GM19035 (cell line): Measurements from ENCODE around the gene DNAJC11.

ENCODE experiments used
- ATAC-seq: cut with Tn5 transposase; IDR thresholded peaks from one replicate; pipeline ENCODE4 v1.9.1; 2021; ENCODE audit not compliant: unreplicated experiment

The DNAJC11 gene

GRCh38 chr1:6625584-6626149, 75.9 kb downstream of the DNAJC11 start:
- peak; percentile 13 for ATAC-seq

- peak; percentile 85 for ATAC-seq
Observed at GRCh38 chr1:6624710-6625583, 76.7 kb downstream of the DNAJC11 start, which contains the start of gene THAP3. THAP3 (plus strand) TSS chr1:6624868; CDS start chr1:6625219, 351 bp downstream.

- no peak for ATAC-seq
Observed at GRCh38 chr1:6623269-6623965, 78.2 kb downstream of the DNAJC11 start.

GRCh38 chr1:6622396-6623152, 79.0 kb downstream of the DNAJC11 start:
- ATAC-seq = no peak

GRCh38 chr1:6621429-6622391, 79.9 kb downstream of the DNAJC11 start:
- no peak for ATAC-seq

- no peak for ATAC-seq
Observed at GRCh38 chr1:6619045-6619444, 82.6 kb downstream of the DNAJC11 start.

- ATAC-seq = no peak
Observed at GRCh38 chr1:6614929-6615785, 86.5 kb downstream of the DNAJC11 start.

GRCh38 chr1:6614019-6614928, 87.3 kb downstream of the DNAJC11 start:
- ATAC-seq = no peak

- peak; percentile 88 for ATAC-seq
Observed at GRCh38 chr1:6613361-6614018, 88.1 kb downstream of the DNAJC11 start, which contains the start of gene PHF13. PHF13 (plus strand) TSS chr1:6613731; CDS start chr1:6614067, 336 bp downstream.

- peak; percentile 34 for ATAC-seq
Observed at GRCh38 chr1:6612641-6613360, 88.8 kb downstream of the DNAJC11 start.

- no peak for ATAC-seq
Observed at GRCh38 chr1:6603915-6604558, 97.6 kb downstream of the DNAJC11 start.

GRCh38 chr1:6603238-6603914, 98.2 kb downstream of the DNAJC11 start:
- peak; percentile 27 for ATAC-seq

GRCh38 chr1:6602669-6603237, 98.9 kb downstream of the DNAJC11 start, which contains the start of gene KLHL21:
KLHL21 (minus strand) TSS chr1:6602869; CDS start chr1:6602817, 52 bp downstream.
- peak; percentile 55 for ATAC-seq

GRCh38 chr1:6601923-6602668, 99.5 kb downstream of the DNAJC11 start:
- peak; percentile 33 for ATAC-seq
